ENCODE data around the gene NUDT9.
"Not testable (repeated sequence)": the region's sequence is repeated elsewhere in the genome, so short reads cannot be mapped to it uniquely, and the experiment has no call there.

The NUDT9 gene

DNA sequence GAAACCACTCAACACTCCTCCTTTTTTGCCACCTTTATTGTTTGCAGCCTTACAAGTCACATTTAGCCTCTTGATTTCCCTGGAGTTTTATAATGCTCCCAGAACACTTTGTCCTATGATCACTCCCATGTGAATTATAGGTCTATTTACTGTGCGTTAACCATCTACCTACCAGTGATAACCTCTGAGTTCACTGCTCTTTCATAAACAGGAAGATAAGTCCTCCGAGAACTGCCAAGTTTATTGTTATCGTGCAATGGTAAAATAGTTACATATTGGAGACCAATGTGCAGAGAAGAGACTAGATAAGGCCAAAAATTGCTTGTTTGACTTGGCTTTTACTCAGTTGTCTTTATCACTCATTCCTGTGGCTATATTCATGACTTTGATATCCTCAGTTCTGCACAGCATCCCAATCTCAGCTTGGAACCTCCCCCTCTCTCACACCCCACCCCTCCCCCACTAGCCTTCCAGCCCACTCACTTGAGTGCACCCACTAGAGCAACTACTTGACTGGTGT is 12.9 kb upstream of the NUDT9 start:
- no peak for DNase-seq (ENCODE audit: low spot score)

- no peak for DNase-seq (ENCODE audit: low spot score)
Observed at GRCh38 chr4:87410157-87410556, 12.2 kb upstream of the NUDT9 start.

DNA sequence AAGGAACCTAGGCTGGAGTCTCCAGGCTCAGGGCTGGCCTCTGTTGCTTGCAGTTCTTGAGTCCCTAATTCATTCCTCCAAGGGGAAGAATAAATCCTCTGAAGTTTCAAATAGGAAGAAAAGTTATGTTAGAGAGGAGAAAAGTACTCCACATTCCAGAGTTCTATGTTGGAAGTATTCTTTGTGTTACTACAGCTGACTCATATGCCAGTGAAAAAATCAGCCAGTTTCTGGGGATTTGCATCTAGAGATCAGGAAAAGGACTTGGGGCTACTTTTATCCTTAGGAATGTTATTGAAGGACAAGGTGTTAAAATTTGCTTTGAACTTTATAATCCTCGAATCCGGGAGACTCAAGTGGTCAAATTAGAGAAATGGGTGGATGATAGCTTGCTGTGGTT is 11.7 kb upstream of the NUDT9 start:
- no peak for DNase-seq (ENCODE audit: low spot score)

DNA sequence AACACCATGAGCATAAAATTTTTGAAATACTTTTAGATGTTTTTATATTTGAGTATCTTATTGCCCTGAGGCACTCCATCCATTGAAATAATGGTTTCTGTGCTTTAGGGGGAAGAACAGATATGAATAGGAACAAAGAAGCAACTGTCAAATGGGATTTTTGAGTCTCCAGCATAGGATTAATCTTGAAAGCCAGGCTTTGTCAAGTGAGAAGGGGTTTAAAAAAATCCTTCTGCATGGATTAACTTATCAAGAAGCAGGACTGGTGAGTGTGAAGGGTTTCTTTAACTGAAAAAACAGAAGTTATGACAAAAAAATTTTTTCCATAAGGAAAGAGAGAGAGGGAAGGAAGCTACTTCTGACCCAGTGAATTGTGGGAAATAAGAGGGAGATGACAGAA is 7.6 kb upstream of the NUDT9 start:
- no peak for DNase-seq (ENCODE audit: low spot score)

DNA sequence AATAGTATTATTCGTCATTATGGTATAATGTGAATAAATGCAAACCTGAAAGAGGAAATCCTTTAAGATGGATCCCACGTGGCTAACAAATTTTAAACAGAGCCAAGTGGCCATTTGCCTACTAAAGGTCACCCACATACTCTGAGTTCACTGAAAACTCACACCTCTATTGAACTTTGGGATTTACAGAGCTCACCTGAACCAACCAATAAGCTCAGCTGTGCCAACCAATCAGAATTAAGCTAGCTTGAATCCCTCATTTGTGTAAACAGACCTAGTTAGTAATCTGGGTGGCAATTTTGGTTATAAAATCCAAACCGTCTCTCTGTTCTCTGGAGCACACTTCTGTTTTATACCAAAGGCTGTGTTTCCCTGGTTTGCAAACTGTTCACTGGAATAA is 5.4 kb upstream of the NUDT9 start:
- no peak for DNase-seq (ENCODE audit: low spot score)

DNA sequence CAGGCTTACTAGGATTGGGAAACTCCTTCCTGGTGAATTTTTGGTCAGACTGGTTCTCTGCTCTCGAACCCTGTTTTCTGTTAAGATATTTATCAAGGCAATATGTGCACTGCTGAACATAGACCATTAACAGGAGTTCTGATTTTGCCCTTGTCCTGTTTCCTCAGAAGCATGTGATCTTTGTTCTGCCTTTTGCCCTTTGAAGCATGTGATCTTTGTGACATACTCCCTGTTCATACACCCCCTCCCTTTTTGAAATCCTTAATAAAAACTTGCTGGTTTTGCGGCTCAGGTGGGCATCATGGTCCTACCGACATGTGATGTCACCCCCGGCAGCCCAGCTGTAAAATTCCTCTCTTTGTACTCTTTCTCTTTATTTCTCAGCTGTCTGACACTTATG is 4.0 kb upstream of the NUDT9 start:
- DNase-seq (ENCODE audit: low spot score): not testable (repeated sequence)

GRCh38 chr4:87419578-87420249 is 2.7 kb upstream of the NUDT9 start:
- no peak for DNase-seq (ENCODE audit: low spot score)

- DNase-seq (ENCODE audit: low spot score): no peak
Observed at GRCh38 chr4:87420276-87420830, 2.0 kb upstream of the NUDT9 start.

DNA sequence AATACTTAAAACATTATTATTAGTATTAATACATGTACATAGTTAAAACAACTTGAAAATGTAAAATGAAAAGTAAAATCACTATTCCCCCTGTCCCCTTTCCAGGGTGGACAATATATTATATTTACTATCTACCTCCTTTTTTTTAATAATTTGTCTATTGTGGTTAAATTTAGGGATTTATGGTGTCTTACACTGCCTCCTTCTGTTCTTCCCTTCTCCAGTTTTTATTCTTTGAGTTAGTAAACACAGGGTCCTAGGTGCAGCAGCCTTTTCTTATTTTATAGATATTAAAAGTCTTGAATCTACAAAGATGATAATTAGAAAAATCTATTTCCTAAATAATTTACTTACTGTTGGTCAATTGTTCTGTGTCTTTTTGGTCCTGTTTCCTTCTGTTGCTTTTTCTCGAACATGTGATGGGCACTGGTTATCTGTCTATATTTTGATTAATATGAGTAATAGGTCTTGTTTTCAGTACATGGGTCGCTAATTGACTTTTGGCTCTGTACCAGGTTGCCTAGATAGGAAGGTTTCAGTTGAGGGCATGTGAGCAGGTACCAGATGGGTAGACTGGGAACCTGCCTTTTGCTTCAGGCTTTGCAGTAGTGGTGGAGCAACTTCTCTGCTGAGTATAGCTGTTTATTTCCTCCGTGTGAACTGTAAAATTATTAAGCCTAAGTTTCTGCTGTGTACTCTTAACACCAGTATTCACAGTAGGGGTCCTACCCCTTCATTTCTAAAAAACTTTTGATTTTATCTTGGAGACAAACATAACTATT is 1.1 kb downstream of the NUDT9 start:
- no peak for DNase-seq (ENCODE audit: low spot score)

- not testable (repeated sequence) for DNase-seq (ENCODE audit: low spot score)
Observed at GRCh38 chr4:87424099-87424543, 1.7 kb downstream of the NUDT9 start.

GRCh38 chr4:87425711-87426110 is 3.3 kb downstream of the NUDT9 start:
- no peak for DNase-seq (ENCODE audit: low spot score)

DNA sequence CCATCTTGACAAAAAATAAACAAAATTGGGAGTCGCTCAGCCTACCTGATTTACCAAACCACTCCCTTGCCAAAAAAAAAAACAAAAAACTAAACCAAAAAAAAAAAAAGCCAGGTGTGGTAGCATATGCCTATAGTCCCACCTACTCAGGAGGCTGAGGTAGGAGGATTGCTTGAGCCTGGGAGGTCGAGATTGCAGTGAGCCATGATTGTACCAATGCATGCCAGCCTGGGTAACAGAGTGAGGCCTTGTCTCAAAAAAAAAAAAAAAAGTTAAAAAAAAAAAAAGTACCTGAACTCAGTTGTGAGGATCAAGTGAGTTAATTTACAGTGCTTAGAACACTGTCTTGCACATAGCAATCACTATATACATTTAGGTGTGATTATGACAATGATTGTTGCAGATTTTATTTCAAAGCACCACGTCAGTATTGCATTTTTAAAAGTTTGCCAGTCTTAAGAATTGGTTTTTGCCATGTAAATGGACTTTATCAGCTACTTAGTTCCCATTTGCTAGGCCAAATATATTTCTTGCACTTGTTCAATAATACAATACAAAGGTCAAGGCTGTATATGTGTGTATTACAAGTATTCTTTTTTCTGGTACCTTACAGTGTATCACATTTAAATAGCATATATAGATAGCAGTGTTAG is 4.6 kb downstream of the NUDT9 start:
- no peak for DNase-seq (ENCODE audit: low spot score)

DNA sequence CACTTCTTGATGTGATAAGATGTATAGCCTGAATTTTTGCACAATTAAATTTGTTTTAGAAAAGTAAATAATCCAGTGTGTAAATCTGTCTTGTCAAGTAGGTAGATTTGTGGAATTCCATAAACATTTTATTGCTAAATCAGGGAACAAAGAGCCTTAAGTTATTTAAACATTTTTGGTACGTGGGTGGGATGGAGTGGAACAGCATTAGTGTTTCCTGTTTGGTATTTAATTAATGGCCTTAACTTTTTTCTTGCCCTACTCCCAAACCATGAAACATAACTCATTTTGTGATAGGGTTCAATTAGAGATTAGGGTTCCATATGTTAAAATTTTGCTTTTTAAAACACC is 5.1 kb downstream of the NUDT9 start:
- no peak for DNase-seq (ENCODE audit: low spot score)

DNA sequence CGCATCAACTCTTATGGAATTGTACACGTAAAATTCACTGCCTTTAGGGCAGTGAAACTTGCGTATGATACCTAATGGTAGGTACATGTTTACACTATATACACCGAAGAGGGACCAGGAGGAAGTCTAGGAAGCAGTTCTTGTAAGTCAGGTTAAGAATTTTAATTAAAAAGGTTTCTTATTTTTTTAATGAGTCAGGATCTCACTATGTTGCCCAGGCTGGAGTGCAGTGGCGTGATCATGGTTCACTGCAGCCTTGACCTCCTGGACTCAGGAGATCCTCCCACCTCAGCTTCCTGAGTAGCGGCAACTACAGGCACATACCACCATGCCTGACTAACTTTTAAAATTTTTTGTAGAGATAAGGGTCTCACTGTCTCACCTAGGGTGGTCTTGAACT is 6.6 kb downstream of the NUDT9 start:
- DNase-seq (ENCODE audit: low spot score): no peak

- DNase-seq (ENCODE audit: low spot score): no peak
Observed at GRCh38 chr4:87430038-87430437, 7.7 kb downstream of the NUDT9 start.

DNA sequence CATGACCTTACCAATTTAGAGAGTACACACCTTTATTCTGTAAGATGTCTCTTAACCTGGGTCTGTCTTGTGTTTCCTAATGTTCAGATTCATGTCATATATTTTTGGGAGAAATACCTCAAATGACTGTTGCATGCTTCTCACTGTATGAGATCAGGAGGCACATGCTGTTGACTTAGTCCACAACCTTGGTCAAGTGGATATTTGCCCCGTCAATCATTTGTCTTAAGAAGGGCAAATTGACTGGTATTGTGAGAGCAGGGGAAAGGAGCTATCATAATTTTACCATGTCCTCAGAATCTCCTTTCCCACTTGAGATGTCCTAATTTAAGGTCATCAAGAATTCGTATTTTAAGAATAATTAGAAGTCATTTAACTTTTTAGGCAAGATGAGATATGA is 11.0 kb downstream of the NUDT9 start:
- DNase-seq (ENCODE audit: low spot score): no peak

DNA sequence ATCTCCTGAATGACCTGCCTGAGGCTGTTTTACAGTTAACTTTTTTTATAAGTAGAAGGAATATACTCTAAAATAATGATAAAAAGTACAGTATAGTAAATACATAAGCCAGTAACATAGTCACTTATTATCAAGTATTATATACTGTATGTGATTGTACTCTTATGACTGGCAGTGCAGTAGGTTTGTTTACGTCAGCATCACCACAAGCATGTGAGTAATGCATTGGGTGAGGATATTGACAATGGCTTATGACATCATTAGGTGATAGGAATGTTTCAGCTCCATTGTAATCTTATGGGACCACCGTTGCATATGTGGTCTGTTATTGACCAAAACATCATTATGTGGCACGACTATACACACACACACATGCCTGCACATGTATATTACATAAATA is 20.5 kb downstream of the NUDT9 start:
- DNase-seq (ENCODE audit: low spot score): no peak

- no peak for DNase-seq (ENCODE audit: low spot score)
Observed at GRCh38 chr4:87444741-87445140, 22.4 kb downstream of the NUDT9 start.

- DNase-seq (ENCODE audit: low spot score): no peak
Observed at GRCh38 chr4:87445964-87446363, 23.6 kb downstream of the NUDT9 start.

GRCh38 chr4:87446375-87446774 is 24.0 kb downstream of the NUDT9 start:
- DNase-seq (ENCODE audit: low spot score): not testable (repeated sequence)

- no peak for DNase-seq (ENCODE audit: low spot score)
Observed at GRCh38 chr4:87451537-87451936, 29.2 kb downstream of the NUDT9 start.

GRCh38 chr4:87458913-87459312 is 36.5 kb downstream of the NUDT9 start:
- no peak for DNase-seq (ENCODE audit: low spot score)

DNA sequence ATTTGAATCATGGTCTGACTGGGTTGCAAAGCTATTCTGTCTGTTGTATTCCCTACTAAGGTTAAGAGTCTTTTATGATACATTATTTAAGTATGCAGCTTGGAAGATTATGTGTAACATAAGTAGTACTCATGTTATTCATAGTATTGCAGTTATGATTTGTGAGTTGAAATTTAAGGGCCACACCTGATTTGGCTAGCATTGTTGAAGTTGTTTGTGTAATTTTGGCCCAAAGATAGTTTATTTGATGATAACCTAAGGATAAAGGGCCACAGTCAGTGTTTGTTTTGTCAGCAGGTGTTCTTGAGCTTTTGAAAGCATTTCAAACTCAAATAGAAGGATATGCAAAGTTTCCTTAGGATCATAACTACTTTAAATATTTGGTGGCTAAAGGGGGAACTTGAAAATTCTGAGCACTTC is 38.9 kb downstream of the NUDT9 start:
- DNase-seq (ENCODE audit: low spot score): no peak

All from HuH-7.5 (cell line).